ENCODE measurements around the gene HTR3D.

The HTR3D gene

GRCh38 chr3:184075901-184076300 is 44.4 kb downstream of the HTR3D start:
- Histone ChIP-seq H3K4me3 (ENCODE audit: low read depth, low read length, poor library complexity, severe bottlenecking) (no peak overlapping the region), H4K20me1 (ENCODE audit: insufficient read depth, low read length) (no peaks in the 10 kb centered on the region), H3K27ac (ENCODE audit: low read depth, low read length, poor library complexity, severe bottlenecking) (no peak overlapping the region), H3K4me2 (ENCODE audit: low read length) (no peak overlapping the region), H3K36me3 (ENCODE audit: insufficient read depth, low read length) (no peaks in the 10 kb centered on the region), H3K9me3 (ENCODE audit: low read length) (peaks cover 8% of the 10 kb centered on the region; the same call in 1 of the 2 replicates), H3F3A (ENCODE audit: insufficient read depth, low read length) (no peaks in the 10 kb centered on the region), H3K27me3 (ENCODE audit: insufficient read depth, low read length) (peaks cover 7% of the 10 kb centered on the region; the same call in 1 of the 2 replicates), H3K4me1 (ENCODE audit: insufficient read depth, low read length, severe bottlenecking) (no peaks in the 10 kb centered on the region), H3K79me2 (ENCODE audit: insufficient read depth, low read length) (no peaks in the 10 kb centered on the region), H2AFZ (ENCODE audit: low read length) (no peak overlapping the region), H3K9me2 (ENCODE audit: low read depth, low read length) (peaks cover 4% of the 10 kb centered on the region), H3K9ac (ENCODE audit: low read length) (no peak overlapping the region)
- TF ChIP-seq EZH2 (IDR thresholded peaks at IDR 0.05; ENCODE audit: borderline replicate concordance, low read length): no peak

GRCh38 chr3:184077881-184078280 is 46.3 kb downstream of the HTR3D start:
- Histone ChIP-seq H3F3A (ENCODE audit: insufficient read depth, low read length) (no peaks in the 10 kb centered on the region), H3K9me2 (ENCODE audit: low read depth, low read length) (no peaks in the 10 kb centered on the region), H3K9ac (ENCODE audit: low read length) (no peak overlapping the region), H3K9me3 (ENCODE audit: low read length) (peaks cover 10% of the 10 kb centered on the region; the same call in 1 of the 2 replicates), H3K27ac (ENCODE audit: low read depth, low read length, poor library complexity, severe bottlenecking) (no peak overlapping the region), H3K4me3 (ENCODE audit: low read depth, low read length, poor library complexity, severe bottlenecking) (no peak overlapping the region), H3K36me3 (ENCODE audit: insufficient read depth, low read length) (no peaks in the 10 kb centered on the region), H3K79me2 (ENCODE audit: insufficient read depth, low read length) (no peaks in the 10 kb centered on the region), H3K4me2 (ENCODE audit: low read length) (no peak overlapping the region), H3K27me3 (ENCODE audit: insufficient read depth, low read length) (peaks cover 22% of the 10 kb centered on the region; the same call in 1 of the 2 replicates), H4K20me1 (ENCODE audit: insufficient read depth, low read length) (no peaks in the 10 kb centered on the region), H3K4me1 (ENCODE audit: insufficient read depth, low read length, severe bottlenecking) (no peaks in the 10 kb centered on the region), H2AFZ (ENCODE audit: low read length) (no peak overlapping the region)
- no peak for TF ChIP-seq EZH2 (IDR thresholded peaks at IDR 0.05; ENCODE audit: borderline replicate concordance, low read length)
- TF ChIP-seq CTCF (IDR thresholded peaks at IDR 0.05; ENCODE audit: low read length): no peak

- no peak for TF ChIP-seq CTCF (IDR thresholded peaks at IDR 0.05; ENCODE audit: low read length)
- TF ChIP-seq EZH2 (IDR thresholded peaks at IDR 0.05; ENCODE audit: borderline replicate concordance, low read length): no peak
- Histone ChIP-seq H4K20me1 (ENCODE audit: insufficient read depth, low read length) (no peaks in the 10 kb centered on the region), H3K9ac (ENCODE audit: low read length) (no peak overlapping the region), H3K36me3 (ENCODE audit: insufficient read depth, low read length) (no peaks in the 10 kb centered on the region), H3K27ac (ENCODE audit: low read depth, low read length, poor library complexity, severe bottlenecking) (no peak overlapping the region), H3K27me3 (ENCODE audit: insufficient read depth, low read length) (peaks cover 22% of the 10 kb centered on the region; the same call in 1 of the 2 replicates), H3K4me1 (ENCODE audit: insufficient read depth, low read length, severe bottlenecking) (no peaks in the 10 kb centered on the region), H2AFZ (ENCODE audit: low read length) (no peak overlapping the region), H3K9me2 (ENCODE audit: low read depth, low read length) (no peaks in the 10 kb centered on the region), H3K4me2 (ENCODE audit: low read length) (no peak overlapping the region), H3K79me2 (ENCODE audit: insufficient read depth, low read length) (no peaks in the 10 kb centered on the region), H3F3A (ENCODE audit: insufficient read depth, low read length) (no peaks in the 10 kb centered on the region), H3K9me3 (ENCODE audit: low read length) (peaks cover 10% of the 10 kb centered on the region; the same call in 1 of the 2 replicates), H3K4me3 (ENCODE audit: low read depth, low read length, poor library complexity, severe bottlenecking) (no peak overlapping the region)
Measured at GRCh38 chr3:184078851-184079250, 47.3 kb downstream of the HTR3D start.

Data from OCI-LY1 (cell line).